SJSA1 (cell line): ENCODE data around the gene EHBP1. TPM values are rescaled to one million over a fixed set of nuclear protein-coding genes. Genes with fewer than 3 reads are reported as not detected.

Experiments used
- DNase-seq, 2 experiments: peaks; one replicate each; pipeline ENCODE4 v3.0.0-alpha.2; 2015 to 2020; ENCODE audit warnings: low spot score in 2 of 2, low read depth in 1 of 2
- H3K27ac ChIP-seq: fragments of 250-450 bp; sonication (Bioruptor Pico); 2 replicates; pipeline ENCODE4 v1.5.1; 2020; ENCODE audit warnings: mild to moderate bottlenecking, moderate library complexity
- H3K27me3 ChIP-seq: fragments of 250-450 bp; sonication (Bioruptor Pico); replicated peaks from 2 replicates; pipeline ENCODE4 v1.5.1; 2020; ENCODE audit warnings: mild to moderate bottlenecking, moderate library complexity
- H3K36me3 ChIP-seq: fragments of 250-450 bp; sonication (Bioruptor Pico); 2 replicates; pipeline ENCODE4 v1.5.1; 2020; ENCODE audit warnings: mild to moderate bottlenecking
- H3K4me1 ChIP-seq: fragments of 250-450 bp; sonication (Bioruptor Pico); replicated peaks from 2 replicates; pipeline ENCODE4 v1.6.1; 2021; ENCODE audit warnings: mild to moderate bottlenecking
- H3K4me3 ChIP-seq: fragments of 250-450 bp; sonication (Bioruptor Pico); 2 replicates; pipeline ENCODE4 v1.5.1; 2020; ENCODE audit warnings: mild to moderate bottlenecking
- H3K9me3 ChIP-seq: fragments of 250-450 bp; sonication (Bioruptor Pico); replicated peaks from 2 replicates; pipeline ENCODE4 v1.5.1; 2020; ENCODE audit warnings: mild to moderate bottlenecking
- total RNA-seq: library from RNA; depleted of rRNA; stranded (reverse); fragments of >200 nt; shearing (Covaris generic); gene quantifications from 2 replicates; pipeline ENCODE4 v1.2.3, GENCODE V29; 2014

Gene EHBP1
- total RNA-seq, 1 experiment from 2014 or later, result 60.1 TPM

- H3K4me1 ChIP-seq, result no peaks in the 10 kb centered on the region
- no peak overlapping the region for H3K27ac ChIP-seq
- DNase-seq, result no peak
- H3K9me3 ChIP-seq, result no peaks in the 10 kb centered on the region
- H3K4me3 ChIP-seq, result no peak overlapping the region
- H3K36me3 ChIP-seq, result peaks cover 12% of the 10 kb centered on the region
- H3K27me3 ChIP-seq, result no peaks in the 10 kb centered on the region
Measured at GRCh38 chr2:62884514-62884913, 179.0 kb downstream of the EHBP1 start.

- DNase-seq, result no peak
- Histone ChIP-seq H3K36me3 (no peaks in the 10 kb centered on the region), H3K4me3 (no peak overlapping the region), H3K27me3 (no peaks in the 10 kb centered on the region), H3K4me1 (no peaks in the 10 kb centered on the region), H3K9me3 (no peaks in the 10 kb centered on the region), H3K27ac (no peak overlapping the region)
Measured at GRCh38 chr2:62894966-62895631, 189.6 kb downstream of the EHBP1 start.

- no peak for DNase-seq
- Histone ChIP-seq H3K9me3 (no peaks in the 10 kb centered on the region), H3K27ac (no peak overlapping the region), H3K36me3 (no peaks in the 10 kb centered on the region), H3K27me3 (no peaks in the 10 kb centered on the region), H3K4me1 (no peaks in the 10 kb centered on the region), H3K4me3 (no peak overlapping the region)
Measured at GRCh38 chr2:62895632-62896009, 190.1 kb downstream of the EHBP1 start.

- Histone ChIP-seq H3K36me3 (no peaks in the 10 kb centered on the region), H3K27me3 (no peaks in the 10 kb centered on the region), H3K9me3 (no peaks in the 10 kb centered on the region), H3K4me3 (no peak overlapping the region), H3K4me1 (no peaks in the 10 kb centered on the region), H3K27ac (no peak overlapping the region)
- DNase-seq, result no peak
Measured at GRCh38 chr2:62897187-62897827, 191.8 kb downstream of the EHBP1 start.

GRCh38 chr2:62904344-62904743, 198.8 kb downstream of the EHBP1 start:
- no peaks in the 10 kb centered on the region for H3K36me3 ChIP-seq
- no peak overlapping the region for H3K4me3 ChIP-seq
- no peak overlapping the region for H3K27ac ChIP-seq
- DNase-seq, result no peak
- no peaks in the 10 kb centered on the region for H3K4me1 ChIP-seq
- H3K9me3 ChIP-seq, result no peaks in the 10 kb centered on the region
- no peaks in the 10 kb centered on the region for H3K27me3 ChIP-seq

- Histone ChIP-seq H3K4me1 (no peaks in the 10 kb centered on the region), H3K9me3 (no peaks in the 10 kb centered on the region), H3K4me3 (no peak overlapping the region), H3K27ac (no peak overlapping the region), H3K27me3 (no peaks in the 10 kb centered on the region), H3K36me3 (no peaks in the 10 kb centered on the region)
- no peak for DNase-seq
Measured at GRCh38 chr2:62908145-62908544, 202.6 kb downstream of the EHBP1 start.

- no peaks in the 10 kb centered on the region for H3K9me3 ChIP-seq
- no peaks in the 10 kb centered on the region; the same call in 1 of the 2 replicates for H3K36me3 ChIP-seq
- no peak overlapping the region for H3K4me3 ChIP-seq
Measured at GRCh38 chr2:62913311-62913710, 207.8 kb downstream of the EHBP1 start.

GRCh38 chr2:62919041-62919440, 213.5 kb downstream of the EHBP1 start:
- Histone ChIP-seq H3K27ac (no peak overlapping the region), H3K4me3 (no peak overlapping the region), H3K27me3 (no peaks in the 10 kb centered on the region; the same call in 1 of the 2 replicates), H3K9me3 (0 out of 2 replicates have a peak, but pooled peaks cover 2% of the 10 kb centered on the region), H3K36me3 (peaks cover 10% of the 10 kb centered on the region), H3K4me1 (0 out of 2 replicates have a peak, but pooled peaks cover 4% of the 10 kb centered on the region)
- DNase-seq, result no peak

More at GRCh38 chr2:62913311-62913710, 207.8 kb downstream of the EHBP1 start:
- no peak for DNase-seq
- Histone ChIP-seq H3K27ac (no peak overlapping the region), H3K4me1 (0 out of 2 replicates have a peak, but pooled peaks cover 4% of the 10 kb centered on the region), H3K27me3 (no peaks in the 10 kb centered on the region)

GRCh38 chr2:62920070-62920469, 214.6 kb downstream of the EHBP1 start:
- Histone ChIP-seq H3K4me1 (0 out of 2 replicates have a peak, but pooled peaks cover 4% of the 10 kb centered on the region), H3K27me3 (no peaks in the 10 kb centered on the region; the same call in 1 of the 2 replicates), H3K36me3 (peaks cover 10% of the 10 kb centered on the region), H3K9me3 (0 out of 2 replicates have a peak, but pooled peaks cover 2% of the 10 kb centered on the region), H3K27ac (no peak overlapping the region), H3K4me3 (no peak overlapping the region)
- DNase-seq, result no peak

GRCh38 chr2:62923242-62923641, 217.7 kb downstream of the EHBP1 start:
- Histone ChIP-seq H3K4me1 (no peaks in the 10 kb centered on the region), H3K9me3 (0 out of 2 replicates have a peak, but pooled peaks cover 2% of the 10 kb centered on the region)

GRCh38 chr2:62923881-62924280, 218.4 kb downstream of the EHBP1 start:
- Histone ChIP-seq H3K9me3 (0 out of 2 replicates have a peak, but pooled peaks cover 2% of the 10 kb centered on the region), H3K27ac (no peak overlapping the region), H3K4me1 (no peaks in the 10 kb centered on the region), H3K4me3 (no peak overlapping the region), H3K36me3 (peaks cover 10% of the 10 kb centered on the region; the same call in 1 of the 2 replicates), H3K27me3 (no peaks in the 10 kb centered on the region; the same call in 1 of the 2 replicates)
- no peak for DNase-seq

More at GRCh38 chr2:62923242-62923641, 217.7 kb downstream of the EHBP1 start:
- H3K27ac ChIP-seq, result no peak overlapping the region
- peaks cover 10% of the 10 kb centered on the region; the same call in 1 of the 2 replicates for H3K36me3 ChIP-seq
- no peaks in the 10 kb centered on the region; the same call in 1 of the 2 replicates for H3K27me3 ChIP-seq
- DNase-seq, result no peak
- H3K4me3 ChIP-seq, result no peak overlapping the region

- Histone ChIP-seq H3K27me3 (no peaks in the 10 kb centered on the region), H3K36me3 (no peaks in the 10 kb centered on the region; the same call in 1 of the 2 replicates), H3K4me3 (no peak overlapping the region), H3K27ac (no peak overlapping the region), H3K9me3 (no peaks in the 10 kb centered on the region), H3K4me1 (no peaks in the 10 kb centered on the region)
- peak in 1 of 2 experiments; percentile 4 for DNase-seq
Measured at GRCh38 chr2:62928015-62928414, 222.5 kb downstream of the EHBP1 start.

- Histone ChIP-seq H3K27ac (no peak overlapping the region), H3K9me3 (no peaks in the 10 kb centered on the region), H3K36me3 (no peaks in the 10 kb centered on the region), H3K4me1 (no peaks in the 10 kb centered on the region), H3K27me3 (no peaks in the 10 kb centered on the region), H3K4me3 (no peak overlapping the region)
- no peak for DNase-seq
Measured at GRCh38 chr2:62931536-62931935, 226.0 kb downstream of the EHBP1 start.

GRCh38 chr2:62933398-62933917, 227.9 kb downstream of the EHBP1 start:
- H3K27ac ChIP-seq, result no peak overlapping the region
- no peak for DNase-seq
- no peaks in the 10 kb centered on the region for H3K4me1 ChIP-seq
- no peaks in the 10 kb centered on the region for H3K27me3 ChIP-seq
- H3K4me3 ChIP-seq, result no peak overlapping the region
- no peaks in the 10 kb centered on the region for H3K36me3 ChIP-seq
- H3K9me3 ChIP-seq, result no peaks in the 10 kb centered on the region
